Subcutaneous adipose tissue (tissue), 4 donors: Measurements from ENCODE around the gene TRIP10. TPM values are rescaled to one million over a fixed set of nuclear protein-coding genes. Genes with fewer than 3 reads are reported as not detected.

Experiments used
- CTCF ChIP-seq: fragments of 450-650 bp; IDR thresholded peaks from one replicate; pipeline ENCODE4 v1.5.1; 2016; ENCODE audit warnings: low read depth, mild to moderate bottlenecking, control low read depth, antibody characterized with exemption, moderate library complexity
- total RNA-seq, 4 donors: library from RNA; depleted of rRNA; stranded (reverse); fragments of >200 nt; gene quantifications; one replicate each; pipeline ENCODE4 v1.1.0, GENCODE V29; 2016

The TRIP10 gene
- total RNA-seq, 4 donors from 2014 or later: 51.7 to 161 (median 82.4) TPM

- TF ChIP-seq CTCF: no peak
Measured at GRCh38 chr19:6718111-6718740, 21.3 kb upstream of the TRIP10 start.

- no peak for TF ChIP-seq CTCF
Measured at GRCh38 chr19:6718741-6719539, 20.5 kb upstream of the TRIP10 start.

- TF ChIP-seq CTCF: no peak
Measured at GRCh38 chr19:6719540-6719861, 20.0 kb upstream of the TRIP10 start.

- no peak for TF ChIP-seq CTCF
Measured at GRCh38 chr19:6719992-6720368, 19.5 kb upstream of the TRIP10 start.

GRCh38 chr19:6720369-6721137, 18.9 kb upstream of the TRIP10 start, which contains the start of gene C3:
Gene C3 (minus strand): TSS chr19:6720650. CDS start chr19:6720589, 61 bp downstream.
- no peak for TF ChIP-seq CTCF

GRCh38 chr19:6721138-6721474, 18.4 kb upstream of the TRIP10 start:
- TF ChIP-seq CTCF: no peak

- no peak for TF ChIP-seq CTCF
Measured at GRCh38 chr19:6721773-6722172, 17.7 kb upstream of the TRIP10 start.
